Body of pancreas (tissue), 4 donors: ENCODE data around the gene PATE3.

Source experiments
- CTCF ChIP-seq, 7 experiments: fragments of 450-650 bp in 4 of 7; fragments of 200-600 bp in 3 of 7; sonication (generic) in 3 of 7; IDR thresholded peaks; one replicate each; pipeline ENCODE4 v1.5.1; 2016 to 2019; ENCODE audit warnings: antibody characterized with exemption in 7 of 7
- POLR2A ChIP-seq, 3 donors: fragments of 450-650 bp; IDR thresholded peaks; one replicate each; pipeline ENCODE4 v1.6.1; 2016; ENCODE audit warnings: antibody characterized with exemption in 3 of 3, mild to moderate bottlenecking in 2 of 3

- TF ChIP-seq CTCF (IDR thresholded peaks at IDR 0.05) = no peak
- no peak for TF ChIP-seq POLR2A (IDR thresholded peaks at IDR 0.05)
Observed at GRCh38 chr11:125766251-125766650, 21.7 kb upstream of the PATE3 start.
